CD4-positive, CD25-positive, alpha-beta regulatory T cell (primary cell): ENCODE data around the gene LRRN4. TPM values are rescaled to one million over a fixed set of nuclear protein-coding genes. Genes with fewer than 3 reads are reported as not detected.

ENCODE experiments used
- ATAC-seq, 2 donors: fragments of 150-1000 bp; cut with Tn5 transposase; one replicate each; pipeline ENCODE4 v1.10.0; 2021; ENCODE audit warnings: low read depth in 2 of 2, moderate number of reproducible peaks in 2 of 2, moderate library complexity in 1 of 2
- DNase-seq, 3 donors: peaks; one replicate each; pipeline versions ENCODE4 v3.0.0 to v3.0.0-alpha.2; 2012 to 2022; ENCODE audit warnings: mixed read lengths in 1 of 3
- H3K27ac ChIP-seq: one replicate; pipeline ENCODE4 v1.7.0; 2013; ENCODE audit warnings: mild to moderate bottlenecking, low read length; ENCODE audit not compliant: insufficient read depth, poor library complexity, severe bottlenecking
- H3K27me3 ChIP-seq: one replicate; pipeline ENCODE4 v1.7.0; 2013; ENCODE audit warnings: low read length; ENCODE audit not compliant: control insufficient read depth, insufficient read depth
- H3K36me3 ChIP-seq: one replicate; pipeline ENCODE4 v1.7.0; 2013; ENCODE audit warnings: mild to moderate bottlenecking, low read length, moderate library complexity; ENCODE audit not compliant: control insufficient read depth, insufficient read depth
- H3K4me1 ChIP-seq: 2 replicates; pipeline ENCODE4 v1.7.0; 2013; ENCODE audit warnings: mild to moderate bottlenecking, low read length; ENCODE audit not compliant: insufficient read depth, control insufficient read depth, poor library complexity, severe bottlenecking
- H3K4me3 ChIP-seq: one replicate; pipeline ENCODE4 v1.7.0; 2013; ENCODE audit warnings: low read depth, mild to moderate bottlenecking, low read length, moderate library complexity
- H3K9me3 ChIP-seq, 2 experiments: 1 replicate in 1 of 2; 2 replicates in 1 of 2; pipeline ENCODE4 v1.7.0; 2013; ENCODE audit warnings: low read length in 2 of 2, mild to moderate bottlenecking in 1 of 2, moderate library complexity in 1 of 2; ENCODE audit not compliant: control insufficient read depth in 2 of 2
- H3K27ac Mint-ChIP-seq, 3 donors: one replicate each; pipeline ENCODE4 v1.8.0; 2020 to 2022; ENCODE audit warnings: mild to moderate bottlenecking in 3 of 3, mixed read lengths in 3 of 3, moderate library complexity in 2 of 3
- H3K27me3 Mint-ChIP-seq: one replicate; pipeline ENCODE4 v1.8.0; 2022; ENCODE audit warnings: mild to moderate bottlenecking, mixed read lengths
- H3K36me3 Mint-ChIP-seq: one replicate; pipeline ENCODE4 v1.8.0; 2020; ENCODE audit warnings: mixed read lengths
- H3K4me1 Mint-ChIP-seq, 4 donors: one replicate each; pipeline ENCODE4 v1.8.0; 2020 to 2022; ENCODE audit warnings: mixed read lengths in 4 of 4, mild to moderate bottlenecking in 1 of 4
- H3K4me3 Mint-ChIP-seq, 4 donors: one replicate each; pipeline ENCODE4 v1.8.0; 2020 to 2022; ENCODE audit warnings: mild to moderate bottlenecking in 4 of 4, mixed read lengths in 4 of 4, moderate library complexity in 3 of 4
- H3K9me3 Mint-ChIP-seq, 7 donors: one replicate each; pipeline ENCODE4 v1.8.0; 2020 to 2022; ENCODE audit warnings: mixed read lengths in 7 of 7, mild to moderate bottlenecking in 3 of 7, moderate library complexity in 2 of 7
- polyA plus RNA-seq, 4 donors: library from polyadenylated mRNA; unstranded; fragments of 300-500 nt; fragmentation: Illumina TruSeq; gene quantifications; one replicate each; pipeline ENCODE4 v1.2.3, GENCODE V29; 2021
- total RNA-seq: library from RNA; stranded (reverse); gene quantifications from one replicate; pipeline ENCODE4 v1.2.3, GENCODE V29; 2022

LRRN4 gene
- total and polyA plus RNA-seq, 5 donors from 2014 or later: 0.12 TPM; not detected in 4

DNA sequence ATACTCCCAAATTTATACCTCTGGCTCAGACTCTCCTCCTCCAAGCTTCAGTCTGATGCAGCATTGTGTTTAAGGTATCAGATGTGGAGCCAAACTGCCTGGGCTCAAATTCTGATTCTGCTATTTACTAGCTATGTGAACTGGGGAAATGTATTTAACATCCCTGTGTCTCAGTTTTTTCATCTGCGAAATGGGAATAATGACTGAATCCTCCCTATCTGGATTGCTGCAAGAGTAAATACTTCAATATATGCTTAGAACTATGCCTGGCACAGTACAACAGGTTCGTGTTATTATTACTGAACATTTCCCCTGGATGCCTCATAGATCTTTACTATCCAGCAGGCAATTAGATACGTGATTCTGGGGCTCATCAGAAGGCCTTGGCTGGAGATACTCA, 5.5 kb downstream of the LRRN4 start:
- Mint-ChIP-seq H3K9me3 (peaks cover 0 to 2% (median 0%) of the 10 kb centered on the region in 7 donors), H3K4me3 (no peak overlapping the region), H3K36me3 (peaks cover 4% of the 10 kb centered on the region), H3K27ac (no peak overlapping the region), H3K27me3 (peaks cover 21% of the 10 kb centered on the region), H3K4me1 (peaks cover 0 to 8% (median 2%) of the 10 kb centered on the region in 4 donors)
- Histone ChIP-seq H3K27me3 (peaks cover 17% of the 10 kb centered on the region), H3K4me1 (no peaks in the 10 kb centered on the region), H3K9me3 (no peaks in the 10 kb centered on the region), H3K27ac (no peak overlapping the region), H3K36me3 (no peaks in the 10 kb centered on the region), H3K4me3 (no peak overlapping the region)
- ATAC-seq: no peak
- DNase-seq: no peak

DNA sequence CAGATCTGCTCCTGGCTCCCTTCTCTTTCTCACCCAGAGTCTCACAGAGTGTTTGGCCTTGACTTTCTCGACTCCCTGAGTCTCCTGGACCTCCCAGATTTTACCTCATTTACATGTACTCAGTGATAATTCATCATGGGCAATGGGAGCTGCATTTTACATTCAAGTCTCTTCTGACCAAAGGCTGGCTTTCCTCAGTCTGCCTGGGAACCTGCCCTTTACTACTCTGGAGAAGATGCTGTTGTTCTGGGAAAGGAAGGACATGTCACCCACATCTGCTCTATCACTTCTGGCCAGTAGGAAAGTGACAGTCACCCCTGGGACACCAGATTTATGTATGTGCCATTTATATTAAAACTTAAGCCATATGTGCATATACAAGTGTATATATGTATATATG, 7.4 kb downstream of the LRRN4 start:
- no peaks in the 10 kb centered on the region for H3K9me3 ChIP-seq
- H3K4me3 ChIP-seq: no peak overlapping the region

GRCh38 chr20:6045566-6045965, 8.3 kb downstream of the LRRN4 start:
- DNase-seq (no peak), ATAC-seq (no peak)
- peaks cover 4% of the 10 kb centered on the region for H3K36me3 ChIP-seq
- H3K9me3 ChIP-seq: no peaks in the 10 kb centered on the region
- Mint-ChIP-seq H3K4me1 (peaks cover 0 to 2% (median under 1%) of the 10 kb centered on the region in 4 donors), H3K27ac (no peak overlapping the region), H3K4me3 (no peak overlapping the region), H3K27me3 (peaks cover 7% of the 10 kb centered on the region), H3K36me3 (peaks cover 5% of the 10 kb centered on the region), H3K9me3 (no peaks in the 10 kb centered on the region)
- no peak overlapping the region for H3K4me3 ChIP-seq
- no peaks in the 10 kb centered on the region for H3K4me1 ChIP-seq
- peaks cover 4% of the 10 kb centered on the region for H3K27me3 ChIP-seq
- no peak overlapping the region for H3K27ac ChIP-seq

More for the DNA sequence above, 7.4 kb downstream of the LRRN4 start:
- Histone ChIP-seq H3K4me1 (no peaks in the 10 kb centered on the region), H3K36me3 (no peaks in the 10 kb centered on the region), H3K27ac (no peak overlapping the region), H3K27me3 (peaks cover 9% of the 10 kb centered on the region)
- Mint-ChIP-seq H3K9me3 (no peaks in the 10 kb centered on the region), H3K27ac (peak overlapping the region in 1 of 3 donors; percentile 24), H3K4me1 (peaks cover 0 to 2% (median under 1%) of the 10 kb centered on the region in 4 donors), H3K36me3 (peaks cover 4% of the 10 kb centered on the region), H3K4me3 (no peak overlapping the region), H3K27me3 (peaks cover 13% of the 10 kb centered on the region)
- no peak for ATAC-seq
- no peak for DNase-seq

- Mint-ChIP-seq H3K36me3 (peaks cover 15% of the 10 kb centered on the region), H3K4me1 (peaks cover 0 to 1% (median 0%) of the 10 kb centered on the region in 4 donors), H3K9me3 (no peaks in the 10 kb centered on the region), H3K4me3 (no peak overlapping the region), H3K27ac (peak overlapping the region in 1 of 3 donors; percentile 18), H3K27me3 (no peaks in the 10 kb centered on the region)
- no peaks in the 10 kb centered on the region for H3K27me3 ChIP-seq
- H3K4me3 ChIP-seq: no peak overlapping the region
- ATAC-seq (no peak), DNase-seq (no peak)
- H3K4me1 ChIP-seq: no peaks in the 10 kb centered on the region
- no peak overlapping the region for H3K27ac ChIP-seq
- H3K36me3 ChIP-seq: peaks cover 18% of the 10 kb centered on the region
- H3K9me3 ChIP-seq: no peaks in the 10 kb centered on the region
Observed at GRCh38 chr20:6044115-6044514, 9.7 kb downstream of the LRRN4 start.

DNA sequence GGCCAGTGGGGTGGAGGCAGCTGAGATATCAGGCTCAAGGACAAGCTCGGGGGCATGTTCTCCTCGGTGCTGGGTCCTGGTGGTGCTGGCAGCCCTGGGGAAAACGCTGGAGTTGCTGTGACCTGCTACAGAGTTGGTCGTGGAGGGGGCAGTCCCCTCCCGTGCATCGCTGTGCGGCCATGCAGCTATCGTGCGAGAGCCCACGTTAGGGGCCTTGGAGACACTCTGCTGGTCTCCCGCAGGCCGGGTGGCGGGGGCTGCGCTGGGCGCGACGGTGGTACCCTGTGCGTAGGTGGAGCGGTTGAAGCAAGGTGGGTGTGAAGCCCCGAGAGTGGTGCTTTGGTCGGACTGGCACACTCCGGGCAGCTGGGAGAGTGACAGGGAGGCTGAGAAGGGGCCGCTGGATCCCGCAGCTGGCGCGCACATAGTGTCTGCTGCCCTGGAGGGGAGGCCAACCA, 12.0 kb downstream of the LRRN4 start:
- Mint-ChIP-seq H3K36me3 (peaks cover 34% of the 10 kb centered on the region), H3K27ac (no peak overlapping the region), H3K4me1 (no peaks in the 10 kb centered on the region), H3K27me3 (no peaks in the 10 kb centered on the region), H3K4me3 (no peak overlapping the region), H3K9me3 (no peaks in the 10 kb centered on the region)
- Histone ChIP-seq H3K4me3 (no peak overlapping the region), H3K36me3 (peaks cover 39% of the 10 kb centered on the region), H3K27me3 (no peaks in the 10 kb centered on the region), H3K4me1 (no peaks in the 10 kb centered on the region), H3K9me3 (no peaks in the 10 kb centered on the region), H3K27ac (no peak overlapping the region)
- ATAC-seq (no peak), DNase-seq (no peak)

DNA sequence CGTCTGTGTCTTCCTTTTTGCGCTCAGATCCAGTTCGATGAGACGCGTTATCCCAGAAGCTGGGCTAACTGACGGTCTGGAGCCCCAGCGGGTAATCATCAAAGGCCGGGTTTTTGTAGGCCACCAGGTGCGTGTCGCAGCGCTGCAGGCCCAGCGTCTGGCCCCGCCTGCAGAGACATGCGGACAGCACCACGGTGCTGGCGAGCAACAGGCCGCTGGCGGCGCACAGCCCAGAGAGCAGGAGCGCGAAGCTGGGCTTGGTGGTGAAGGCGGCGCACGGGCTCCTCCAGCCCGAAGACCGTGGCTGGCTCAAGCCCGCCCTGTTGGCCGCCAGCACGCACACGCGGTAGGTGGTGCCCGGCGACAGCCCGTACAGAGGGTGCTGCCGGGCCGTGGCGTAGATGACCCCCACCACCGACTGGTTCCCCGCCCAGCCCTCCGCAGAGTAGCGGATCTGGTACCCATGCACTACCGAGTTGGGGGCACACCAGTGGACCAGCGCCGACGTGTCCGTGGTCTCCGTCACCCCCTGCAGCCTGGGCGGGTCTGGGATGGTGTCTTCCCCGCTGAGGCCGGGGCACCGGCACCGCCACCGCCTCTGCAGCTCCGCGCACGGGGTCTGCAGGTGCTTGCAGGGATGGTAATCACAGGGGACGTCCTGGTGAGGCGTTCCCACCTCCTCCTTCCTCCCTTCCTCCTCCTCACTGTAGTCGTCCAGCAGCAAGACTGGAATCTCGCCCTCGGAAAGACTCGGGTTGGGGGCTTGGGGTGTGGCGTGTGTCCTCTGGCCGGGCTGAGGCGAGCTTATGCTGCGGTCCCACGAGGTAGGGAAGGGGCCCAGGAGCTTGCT, 12.7 kb downstream of the LRRN4 start:
- H3K27ac ChIP-seq: no peak overlapping the region
- Mint-ChIP-seq H3K9me3 (no peaks in the 10 kb centered on the region), H3K36me3 (peaks cover 35% of the 10 kb centered on the region), H3K4me1 (no peaks in the 10 kb centered on the region), H3K27ac (no peak overlapping the region), H3K27me3 (no peaks in the 10 kb centered on the region), H3K4me3 (no peak overlapping the region)
- peaks cover 45% of the 10 kb centered on the region for H3K36me3 ChIP-seq
- no peaks in the 10 kb centered on the region for H3K4me1 ChIP-seq
- no peak overlapping the region for H3K4me3 ChIP-seq
- ATAC-seq (no peak), DNase-seq (no peak)
- H3K9me3 ChIP-seq: no peaks in the 10 kb centered on the region
- no peaks in the 10 kb centered on the region for H3K27me3 ChIP-seq

DNA sequence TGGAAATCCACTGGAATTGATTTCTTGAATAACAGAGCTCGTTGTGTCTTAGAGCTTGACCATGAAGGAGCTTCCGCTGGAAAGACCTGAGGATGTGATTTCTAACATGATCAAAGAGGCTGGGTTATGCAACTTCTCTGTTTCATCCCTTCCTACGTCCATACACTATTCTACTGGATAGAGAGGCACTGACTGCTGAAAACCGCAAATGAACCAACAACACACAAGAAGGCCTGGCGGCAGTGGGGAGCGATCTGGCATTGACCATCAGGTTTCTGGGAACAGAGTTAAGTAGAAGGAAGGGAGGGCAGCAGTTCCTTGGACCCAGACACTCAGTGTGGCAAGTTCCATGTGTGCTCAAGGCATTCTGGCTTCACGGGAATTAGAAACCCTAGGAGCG, 13.3 kb downstream of the LRRN4 start:
- H3K4me3 Mint-ChIP-seq: peak overlapping the region in 1 of 4 donors; percentile 51
- Histone ChIP-seq H3K27me3 (no peaks in the 10 kb centered on the region), H3K4me3 (no peak overlapping the region), H3K27ac (no peak overlapping the region), H3K9me3 (no peaks in the 10 kb centered on the region), H3K4me1 (no peaks in the 10 kb centered on the region), H3K36me3 (peaks cover 47% of the 10 kb centered on the region)
- H3K4me1 Mint-ChIP-seq: no peaks in the 10 kb centered on the region
- no peak for ATAC-seq
- no peaks in the 10 kb centered on the region for H3K27me3 Mint-ChIP-seq
- H3K27ac Mint-ChIP-seq: no peak overlapping the region
- no peak for DNase-seq
- no peaks in the 10 kb centered on the region for H3K9me3 Mint-ChIP-seq
- peaks cover 35% of the 10 kb centered on the region for H3K36me3 Mint-ChIP-seq

GRCh38 chr20:6039766-6040165, 14.1 kb downstream of the LRRN4 start:
- no peaks in the 10 kb centered on the region for H3K27me3 ChIP-seq
- Mint-ChIP-seq H3K4me3 (no peak overlapping the region), H3K9me3 (no peaks in the 10 kb centered on the region), H3K27me3 (no peaks in the 10 kb centered on the region), H3K27ac (no peak overlapping the region), H3K36me3 (peaks cover 36% of the 10 kb centered on the region), H3K4me1 (peaks cover 0 to under 1% (median under 1%) of the 10 kb centered on the region in 4 donors)
- ATAC-seq: no peak
- H3K27ac ChIP-seq: no peak overlapping the region
- H3K36me3 ChIP-seq: peaks cover 52% of the 10 kb centered on the region
- H3K9me3 ChIP-seq: no peaks in the 10 kb centered on the region
- H3K4me1 ChIP-seq: no peaks in the 10 kb centered on the region
- DNase-seq: no peak
- H3K4me3 ChIP-seq: no peak overlapping the region
